H9 (cell line): ENCODE measurements around the gene GSS. TPM values are rescaled to one million over a fixed set of nuclear protein-coding genes. Genes with fewer than 3 reads are reported as not detected.

Experiments
- DNase-seq: peaks from one replicate; pipeline ENCODE4 v3.0.0-alpha.2; 2017
- H2AFZ ChIP-seq: one replicate; pipeline ENCODE4 v1.6.1; 2013; ENCODE audit warnings: mild to moderate bottlenecking, low read length, control low read depth, moderate library complexity
- H2AK5ac ChIP-seq: 2 replicates; pipeline ENCODE4 v1.6.1; 2013; ENCODE audit warnings: low read length, control low read depth, mixed read lengths; ENCODE audit not compliant: insufficient read length
- H2BK120ac ChIP-seq: one replicate; pipeline ENCODE4 v1.6.1; 2013; ENCODE audit warnings: low read depth, mild to moderate bottlenecking, low read length, control low read depth, inconsistent platforms; ENCODE audit not compliant: poor library complexity, severe bottlenecking
- H2BK12ac ChIP-seq: 2 replicates; pipeline ENCODE4 v1.6.1; 2013; ENCODE audit warnings: low read length, control low read depth, mixed read lengths, low read depth; ENCODE audit not compliant: insufficient read length
- H2BK15ac ChIP-seq: 2 replicates; pipeline ENCODE4 v1.6.1; 2013; ENCODE audit warnings: low read depth, low read length, control low read depth
- H2BK20ac ChIP-seq: one replicate; pipeline ENCODE4 v1.6.1; 2013; ENCODE audit warnings: low read depth, mild to moderate bottlenecking, low read length, control low read depth, inconsistent platforms; ENCODE audit not compliant: poor library complexity, severe bottlenecking
- H2BK5ac ChIP-seq: 2 replicates; pipeline ENCODE4 v1.6.1; 2013; ENCODE audit warnings: low read length, control low read depth, mixed read lengths; ENCODE audit not compliant: insufficient read length
- H3K14ac ChIP-seq: 2 replicates; pipeline ENCODE4 v1.6.1; 2013; ENCODE audit warnings: low read length, control low read depth; ENCODE audit not compliant: insufficient read depth
- H3K18ac ChIP-seq: 2 replicates; pipeline ENCODE4 v1.6.1; 2013; ENCODE audit warnings: low read depth, mild to moderate bottlenecking, mixed read lengths, low read length, control low read depth; ENCODE audit not compliant: insufficient read length
- H3K23ac ChIP-seq: 2 replicates; pipeline ENCODE4 v1.6.1; 2013; ENCODE audit warnings: low read length, control low read depth, mixed read lengths, low read depth; ENCODE audit not compliant: insufficient read length
- H3K23me2 ChIP-seq: 2 replicates; pipeline ENCODE4 v1.6.1; 2013; ENCODE audit warnings: low read depth, mild to moderate bottlenecking, mixed read lengths, low read length, control low read depth; ENCODE audit not compliant: insufficient read length, poor library complexity, severe bottlenecking
- H3K27ac ChIP-seq: 2 replicates; pipeline ENCODE4 v1.5.1; 2013; ENCODE audit warnings: low read length, control low read depth, mixed read lengths, low read depth; ENCODE audit not compliant: insufficient read length
- H3K27me3 ChIP-seq: 2 replicates; pipeline ENCODE4 v1.6.1; 2013; ENCODE audit warnings: low read length, control low read depth, inconsistent platforms; ENCODE audit not compliant: insufficient read depth
- H3K4ac ChIP-seq: 2 replicates; pipeline ENCODE4 v1.6.1; 2013; ENCODE audit warnings: low read depth, mild to moderate bottlenecking, control low read depth, inconsistent platforms, low read length, moderate library complexity
- H3K4me1 ChIP-seq: 2 replicates; pipeline ENCODE4 v1.6.1; 2013; ENCODE audit warnings: low read length, control low read depth, inconsistent platforms; ENCODE audit not compliant: insufficient read depth
- H3K4me2 ChIP-seq: 2 replicates; pipeline ENCODE4 v1.6.1; 2013; ENCODE audit warnings: low read length, control low read depth, mixed read lengths; ENCODE audit not compliant: insufficient read length, insufficient read depth
- H3K56ac ChIP-seq: 2 replicates; pipeline ENCODE4 v1.6.1; 2013; ENCODE audit warnings: low read depth, mild to moderate bottlenecking, mixed read lengths, low read length, control low read depth; ENCODE audit not compliant: insufficient read length
- H3K79me1 ChIP-seq: 2 replicates; pipeline ENCODE4 v1.6.1; 2013; ENCODE audit warnings: low read depth, mild to moderate bottlenecking, moderate library complexity, low read length, control low read depth, inconsistent platforms; ENCODE audit not compliant: insufficient read depth, poor library complexity, severe bottlenecking
- H3K79me2 ChIP-seq: 2 replicates; pipeline ENCODE4 v1.6.1; 2013; ENCODE audit warnings: low read length, control low read depth, inconsistent platforms; ENCODE audit not compliant: insufficient read depth
- H3K9ac ChIP-seq: 2 replicates; pipeline ENCODE4 v1.6.1; 2013; ENCODE audit warnings: low read length, control low read depth, mixed read lengths; ENCODE audit not compliant: insufficient read length; ENCODE audit errors: extremely low read depth
- H3K9me3 ChIP-seq: one replicate; pipeline ENCODE4 v1.6.1; 2013; ENCODE audit warnings: low read depth, low read length, inconsistent platforms; ENCODE audit not compliant: control insufficient read depth
- H3T11ph ChIP-seq: one replicate; pipeline ENCODE4 v1.6.1; 2013; ENCODE audit warnings: mild to moderate bottlenecking, low read length, control low read depth, inconsistent platforms
- H4K20me1 ChIP-seq: one replicate; pipeline ENCODE4 v1.6.1; 2013; ENCODE audit not compliant: control insufficient read depth, insufficient read length, insufficient read depth
- H4K5ac ChIP-seq: 2 replicates; pipeline ENCODE4 v1.6.1; 2013; ENCODE audit warnings: low read depth, mild to moderate bottlenecking, mixed read lengths, low read length, control low read depth; ENCODE audit not compliant: insufficient read length
- H4K8ac ChIP-seq: replicated peaks from 2 replicates; pipeline ENCODE4 v1.6.1; 2013; ENCODE audit warnings: low read length, control low read depth, mixed read lengths, low read depth; ENCODE audit not compliant: insufficient read length
- H4K91ac ChIP-seq: 2 replicates; pipeline ENCODE4 v1.6.1; 2013; ENCODE audit warnings: low read depth, mild to moderate bottlenecking, moderate library complexity, mixed read lengths, low read length, control low read depth; ENCODE audit not compliant: insufficient read length
- H3K27ac Mint-ChIP-seq, 3 experiments: 2 replicates in 2 of 3; 3 replicates in 1 of 3; pipeline ENCODE4 v1.8.0; 2020 to 2021; ENCODE audit warnings: mixed read lengths in 3 of 3, mild to moderate bottlenecking in 1 of 3, moderate library complexity in 1 of 3
- H3K27me3 Mint-ChIP-seq: 2 replicates; pipeline ENCODE4 v1.8.0; 2021; ENCODE audit warnings: low read depth, mild to moderate bottlenecking, moderate library complexity, mixed read lengths
- H3K36me3 Mint-ChIP-seq, 3 experiments: 2 replicates in 2 of 3; 3 replicates in 1 of 3; pipeline ENCODE4 v1.8.0; 2020 to 2021; ENCODE audit warnings: low read depth in 3 of 3, mixed read lengths in 3 of 3; ENCODE audit not compliant: insufficient read depth in 1 of 3
- H3K4me1 Mint-ChIP-seq, 2 experiments: 2 replicates each; pipeline ENCODE4 v1.8.0; 2020; ENCODE audit warnings: mixed read lengths in 2 of 2
- H3K4me3 Mint-ChIP-seq, 2 experiments: 2 replicates in 1 of 2; 3 replicates in 1 of 2; pipeline ENCODE4 v1.8.0; 2020 to 2021; ENCODE audit warnings: mild to moderate bottlenecking in 2 of 2, mixed read lengths in 2 of 2, moderate library complexity in 1 of 2
- H3K9me3 Mint-ChIP-seq, 2 experiments: 2 replicates in 1 of 2; 3 replicates in 1 of 2; pipeline ENCODE4 v1.8.0; 2020; ENCODE audit warnings: mild to moderate bottlenecking in 2 of 2, mixed read lengths in 2 of 2, moderate library complexity in 1 of 2
- WGBS: extraction: QIAGEN DNeasy Blood & Tissue Kit; methylation state at CpG from one replicate; pipeline ENCODE4 v1.1.7; 2013; ENCODE audit warnings: missing lambda C conversion rate, low lambda C conversion rate, mixed read lengths; ENCODE audit not compliant: insufficient read length; ENCODE audit errors: extremely low coverage; 5-methylcytosine and 5-hydroxymethylcytosine counted together
- total RNA-seq: library from RNA; stranded (reverse); gene quantifications from 2 replicates; pipeline ENCODE4 v1.2.1, GENCODE V29; 2021
- TF ChIP-seq, protein P1 (sequence below): fragments of 200-600 bp; sonication (generic); conservative IDR thresholded peaks from 3 replicates; pipeline ENCODE4 v1.8.0; 2021; ENCODE audit warnings: antibody characterized with exemption, mild to moderate bottlenecking

The GSS gene
- total RNA-seq, 1 experiment from 2014 or later = 48.5 TPM

DNA sequence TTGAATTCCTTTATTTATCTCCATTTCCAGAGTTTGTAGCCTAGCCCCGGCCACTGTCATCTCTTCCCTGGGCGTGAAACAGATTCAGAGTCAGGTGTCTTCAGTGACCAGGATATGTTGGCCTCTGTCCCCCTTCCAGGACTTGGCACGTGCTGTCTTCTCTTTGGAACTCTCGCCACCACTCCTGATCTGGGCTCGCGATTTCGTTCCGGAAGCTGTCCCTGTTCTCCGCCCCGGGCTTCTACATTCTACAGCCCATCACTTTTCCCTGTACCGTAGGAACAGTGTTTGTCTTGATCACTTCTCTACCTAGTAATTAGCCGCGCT, 739 bp downstream of the GSS start:
- H3K4me2 ChIP-seq = peak overlapping the region; percentile 50
- no peaks in the 10 kb centered on the region; the same call in none of the 2 replicates for H3K27me3 Mint-ChIP-seq
- TF ChIP-seq, protein P1, sequence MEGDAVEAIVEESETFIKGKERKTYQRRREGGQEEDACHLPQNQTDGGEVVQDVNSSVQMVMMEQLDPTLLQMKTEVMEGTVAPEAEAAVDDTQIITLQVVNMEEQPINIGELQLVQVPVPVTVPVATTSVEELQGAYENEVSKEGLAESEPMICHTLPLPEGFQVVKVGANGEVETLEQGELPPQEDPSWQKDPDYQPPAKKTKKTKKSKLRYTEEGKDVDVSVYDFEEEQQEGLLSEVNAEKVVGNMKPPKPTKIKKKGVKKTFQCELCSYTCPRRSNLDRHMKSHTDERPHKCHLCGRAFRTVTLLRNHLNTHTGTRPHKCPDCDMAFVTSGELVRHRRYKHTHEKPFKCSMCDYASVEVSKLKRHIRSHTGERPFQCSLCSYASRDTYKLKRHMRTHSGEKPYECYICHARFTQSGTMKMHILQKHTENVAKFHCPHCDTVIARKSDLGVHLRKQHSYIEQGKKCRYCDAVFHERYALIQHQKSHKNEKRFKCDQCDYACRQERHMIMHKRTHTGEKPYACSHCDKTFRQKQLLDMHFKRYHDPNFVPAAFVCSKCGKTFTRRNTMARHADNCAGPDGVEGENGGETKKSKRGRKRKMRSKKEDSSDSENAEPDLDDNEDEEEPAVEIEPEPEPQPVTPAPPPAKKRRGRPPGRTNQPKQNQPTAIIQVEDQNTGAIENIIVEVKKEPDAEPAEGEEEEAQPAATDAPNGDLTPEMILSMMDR = no peak
- H2BK15ac ChIP-seq = no peak overlapping the region
- no peak overlapping the region for H2BK20ac ChIP-seq
- H4K5ac ChIP-seq = no peak overlapping the region
- no peak overlapping the region for H3K56ac ChIP-seq
- no peak overlapping the region for H2BK5ac ChIP-seq
- no peaks in the 10 kb centered on the region for H3K27me3 ChIP-seq
- no peaks in the 10 kb centered on the region for H3K79me2 ChIP-seq
- H3K4ac ChIP-seq = no peak overlapping the region
- no peak overlapping the region for H3K18ac ChIP-seq
- H2AFZ ChIP-seq = no peak overlapping the region
- H3K27ac Mint-ChIP-seq = peak overlapping the region in 2 of 3 experiments; percentile 57 to 98; a peak in 6 of 7 replicates
- no peak overlapping the region for H2BK12ac ChIP-seq
- H4K8ac ChIP-seq = no peak overlapping the region
- no peak overlapping the region for H3K14ac ChIP-seq
- peaks cover 40 to 46% of the 10 kb centered on the region in 2 experiments for H3K4me1 Mint-ChIP-seq
- H3K4me1 ChIP-seq = no peaks in the 10 kb centered on the region
- H2AK5ac ChIP-seq = no peak overlapping the region
- no CpG with 5 or more reads among the region's 13 CpGs for WGBS
- H3K9me3 Mint-ChIP-seq = no peaks in the 10 kb centered on the region; a peak in 1 of 5 replicates
- H4K91ac ChIP-seq = no peak overlapping the region
- no peaks in the 10 kb centered on the region for H4K20me1 ChIP-seq
- H3K36me3 Mint-ChIP-seq = peaks cover 1 to 5% (median 4%) of the 10 kb centered on the region in 3 experiments; a peak in 3 of 7 replicates
- H3K27ac ChIP-seq = no peak overlapping the region
- H3K4me3 Mint-ChIP-seq = peak overlapping the region; percentile 94 to 98
- H3K9ac ChIP-seq = peak overlapping the region; percentile 31
- peaks cover 5% of the 10 kb centered on the region for H3K23me2 ChIP-seq
- H3T11ph ChIP-seq = no peak overlapping the region
- no peaks in the 10 kb centered on the region for H3K79me1 ChIP-seq
- no peak for DNase-seq
- no peak overlapping the region for H3K23ac ChIP-seq
- no peak overlapping the region for H2BK120ac ChIP-seq
- no peaks in the 10 kb centered on the region for H3K9me3 ChIP-seq
